ENCODE data around the gene CCDC57.
A peak's percentile ranks its signal among the peaks of the same experiment; 100 is the strongest.

Gene CCDC57

GRCh38 chr17:82103553-82104451 lies 108.8 kb downstream of the CCDC57 start:
- DNase-seq: no peak

GRCh38 chr17:82101767-82102679 lies 110.6 kb downstream of the CCDC57 start:
- DNase-seq: no peak

- DNase-seq: no peak
Measured at GRCh38 chr17:82101301-82101715, 111.3 kb downstream of the CCDC57 start.

- no peak for DNase-seq
Measured at GRCh38 chr17:82100502-82101298, 111.9 kb downstream of the CCDC57 start.

- DNase-seq: no peak
Measured at GRCh38 chr17:82098939-82099763, 113.5 kb downstream of the CCDC57 start.

- DNase-seq: peak; percentile 93
Measured at GRCh38 chr17:82098169-82098938, 114.3 kb downstream of the CCDC57 start, which contains the start of gene FASN. Gene FASN, minus strand, starts transcription at chr17:82098236. Its CDS starts 1,791 bp downstream, at chr17:82096445.

- no peak for DNase-seq
Measured at GRCh38 chr17:82097919-82098168, 114.8 kb downstream of the CCDC57 start.

- no peak for DNase-seq
Measured at GRCh38 chr17:82097184-82097918, 115.3 kb downstream of the CCDC57 start.

GRCh38 chr17:82096709-82097183 lies 115.9 kb downstream of the CCDC57 start:
- DNase-seq: no peak

GRCh38 chr17:82095777-82096708 lies 116.6 kb downstream of the CCDC57 start:
- DNase-seq: no peak

- no peak for DNase-seq
Measured at GRCh38 chr17:82094931-82095776, 117.5 kb downstream of the CCDC57 start.

GRCh38 chr17:82092995-82093751 lies 119.5 kb downstream of the CCDC57 start:
- no peak for DNase-seq

GRCh38 chr17:82092628-82092994 lies 120.0 kb downstream of the CCDC57 start:
- DNase-seq: no peak

GRCh38 chr17:82092094-82092586 lies 120.5 kb downstream of the CCDC57 start:
- no peak for DNase-seq

- DNase-seq: no peak
Measured at GRCh38 chr17:82091264-82092066, 121.2 kb downstream of the CCDC57 start.

- no peak for DNase-seq
Measured at GRCh38 chr17:82090549-82091263, 121.9 kb downstream of the CCDC57 start.

Data from KG1 (cell line).